ENCODE results near the gene MBOAT2.

MBOAT2 gene

DNA sequence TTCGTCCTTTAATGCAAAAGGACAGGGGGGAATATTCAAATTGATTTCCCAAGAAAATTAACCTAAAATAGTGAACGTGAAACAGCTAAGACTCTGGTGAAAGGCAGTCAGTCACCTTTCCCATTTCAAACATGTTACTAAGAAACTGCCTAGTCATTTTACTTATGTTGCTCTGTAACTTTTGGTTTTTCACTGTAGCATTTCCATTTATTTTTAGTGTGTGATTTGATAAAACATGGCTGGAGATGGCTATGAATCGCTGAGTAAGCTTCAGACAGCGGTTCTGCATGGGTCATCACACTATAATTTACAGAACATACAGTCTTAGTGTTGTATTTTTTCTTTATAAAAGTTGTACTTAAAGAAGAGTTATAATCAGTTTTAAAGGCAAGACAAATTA lies 150.1 kb downstream of the MBOAT2 start:
- Histone ChIP-seq H3K79me1 (replicated peaks; ENCODE audit: low read length, poor library complexity, severe bottlenecking) (peaks cover 1% of the 10 kb centered on the region), H2BK120ac (ENCODE audit: low read depth, low read length) (no peak overlapping the region), H3K4me1 (ENCODE audit: control insufficient read depth, insufficient read depth, low read depth, low read length) (peaks cover 8% of the 10 kb centered on the region), H3K18ac (ENCODE audit: low read depth in 1 of 2, low read length in 2 of 2) (no peak overlapping the region), H3K9me3 (ENCODE audit: control insufficient read depth, low read length) (no peaks in the 10 kb centered on the region), H3K4ac (ENCODE audit: low read depth in 1 of 2, low read length in 2 of 2) (no peak overlapping the region), H2AK5ac (ENCODE audit: low read length, severe bottlenecking) (no peak overlapping the region), H2BK5ac (ENCODE audit: low read depth, low read length, poor library complexity, severe bottlenecking) (no peak overlapping the region), H3K4me3 (ENCODE audit: insufficient read depth in 1 of 2, low read depth in 1 of 2, low read length in 2 of 2) (no peak overlapping the region), H3K4me2 (ENCODE audit: low read length, poor library complexity, severe bottlenecking) (no peak overlapping the region), H3K14ac (ENCODE audit: low read length in 2 of 2) (no peak overlapping the region), H4K8ac (ENCODE audit: low read length) (no peak overlapping the region), H4K91ac (ENCODE audit: low read length) (no peak overlapping the region), H3K27me3 (ENCODE audit: control insufficient read depth in 1 of 2, insufficient read depth in 1 of 2, low read length in 2 of 2) (no peaks in the 10 kb centered on the region), H3K23ac (ENCODE audit: low read length in 2 of 2) (no peak overlapping the region), H3K36me3 (ENCODE audit: control insufficient read depth in 1 of 2, insufficient read depth in 2 of 2, low read depth in 1 of 2, low read length in 2 of 2) (peaks cover 0 to 14% of the 10 kb centered on the region in 2 experiments), H2BK12ac (ENCODE audit: low read length in 2 of 2) (no peak overlapping the region), H3K9ac (ENCODE audit: low read length) (no peak overlapping the region), H2AFZ (ENCODE audit: low read depth, low read length) (no peak overlapping the region), H2BK15ac (ENCODE audit: low read depth, poor library complexity, severe bottlenecking) (no peak overlapping the region), H3K27ac (ENCODE audit: low read length, poor library complexity, severe bottlenecking) (no peak overlapping the region)
- 100% methylated on average over 1 of the region's 4 CpGs for WGBS
- no peak for DNase-seq

DNA sequence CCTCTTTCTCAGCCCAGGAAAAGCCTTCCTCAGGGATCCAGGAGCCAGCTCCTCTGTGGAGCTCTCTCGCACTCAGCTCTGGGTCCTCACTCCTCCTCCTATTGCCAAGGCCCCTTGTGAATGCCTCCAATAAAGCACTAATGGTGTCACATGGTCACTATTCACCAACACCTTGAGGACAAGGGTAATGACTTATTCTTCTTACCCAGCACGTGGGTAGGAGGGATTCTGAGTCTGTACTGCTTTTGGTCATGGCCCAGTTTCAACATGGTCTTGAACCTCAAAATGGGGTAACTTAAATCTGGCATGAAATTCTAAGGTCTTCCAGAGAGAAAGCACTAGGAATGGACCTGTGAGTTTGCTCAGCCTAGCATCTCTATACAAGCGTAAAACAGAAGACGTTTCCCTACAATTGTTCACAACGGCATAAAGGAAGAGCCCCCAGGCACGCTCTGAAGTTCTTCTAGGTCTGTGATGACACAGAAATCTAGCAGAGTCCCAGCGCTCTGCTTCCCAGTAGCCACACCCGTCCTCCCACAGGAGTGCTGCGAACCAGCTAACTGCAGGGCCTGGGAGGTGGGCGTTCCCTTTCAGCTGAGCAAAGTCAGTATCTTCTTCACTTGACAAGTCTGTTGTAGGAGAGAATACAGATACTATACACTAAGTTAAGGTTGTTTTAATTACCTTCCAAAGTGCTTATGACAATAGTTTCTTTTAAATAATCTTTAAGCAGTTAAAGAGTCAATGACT lies 151.5 kb downstream of the MBOAT2 start:
- Histone ChIP-seq H3K27ac (ENCODE audit: low read length, poor library complexity, severe bottlenecking) (no peak overlapping the region), H3K14ac (ENCODE audit: low read length in 2 of 2) (no peak overlapping the region), H3K23ac (ENCODE audit: low read length in 2 of 2) (no peak overlapping the region), H2BK15ac (ENCODE audit: low read depth, poor library complexity, severe bottlenecking) (no peak overlapping the region), H3K9ac (ENCODE audit: low read length) (no peak overlapping the region), H3K18ac (ENCODE audit: low read depth in 1 of 2, low read length in 2 of 2) (peak overlapping the region in 1 of 2 experiments; percentile 8), H4K8ac (ENCODE audit: low read length) (peak overlapping the region; percentile 19), H3K27me3 (ENCODE audit: control insufficient read depth in 1 of 2, insufficient read depth in 1 of 2, low read length in 2 of 2) (no peaks in the 10 kb centered on the region), H3K4ac (ENCODE audit: low read depth in 1 of 2, low read length in 2 of 2) (no peak overlapping the region), H2AFZ (ENCODE audit: low read depth, low read length) (no peak overlapping the region), H2BK5ac (ENCODE audit: low read depth, low read length, poor library complexity, severe bottlenecking) (no peak overlapping the region), H3K4me1 (ENCODE audit: control insufficient read depth, insufficient read depth, low read depth, low read length) (peaks cover 4% of the 10 kb centered on the region), H2BK120ac (ENCODE audit: low read depth, low read length) (no peak overlapping the region), H3K4me2 (ENCODE audit: low read length, poor library complexity, severe bottlenecking) (no peak overlapping the region), H3K4me3 (ENCODE audit: insufficient read depth in 1 of 2, low read depth in 1 of 2, low read length in 2 of 2) (no peak overlapping the region), H2BK12ac (ENCODE audit: low read length in 2 of 2) (no peak overlapping the region), H3K9me3 (ENCODE audit: control insufficient read depth, low read length) (no peaks in the 10 kb centered on the region), H2AK5ac (ENCODE audit: low read length, severe bottlenecking) (peak overlapping the region; percentile 41), H4K91ac (ENCODE audit: low read length) (no peak overlapping the region), H3K36me3 (ENCODE audit: control insufficient read depth in 1 of 2, insufficient read depth in 2 of 2, low read depth in 1 of 2, low read length in 2 of 2) (peaks cover 0 to 4% of the 10 kb centered on the region in 2 experiments), H3K79me1 (replicated peaks; ENCODE audit: low read length, poor library complexity, severe bottlenecking) (no peaks in the 10 kb centered on the region)
- 75% methylated on average over 8 of the region's 10 CpGs for WGBS
- DNase-seq, result peak; percentile 9

DNA sequence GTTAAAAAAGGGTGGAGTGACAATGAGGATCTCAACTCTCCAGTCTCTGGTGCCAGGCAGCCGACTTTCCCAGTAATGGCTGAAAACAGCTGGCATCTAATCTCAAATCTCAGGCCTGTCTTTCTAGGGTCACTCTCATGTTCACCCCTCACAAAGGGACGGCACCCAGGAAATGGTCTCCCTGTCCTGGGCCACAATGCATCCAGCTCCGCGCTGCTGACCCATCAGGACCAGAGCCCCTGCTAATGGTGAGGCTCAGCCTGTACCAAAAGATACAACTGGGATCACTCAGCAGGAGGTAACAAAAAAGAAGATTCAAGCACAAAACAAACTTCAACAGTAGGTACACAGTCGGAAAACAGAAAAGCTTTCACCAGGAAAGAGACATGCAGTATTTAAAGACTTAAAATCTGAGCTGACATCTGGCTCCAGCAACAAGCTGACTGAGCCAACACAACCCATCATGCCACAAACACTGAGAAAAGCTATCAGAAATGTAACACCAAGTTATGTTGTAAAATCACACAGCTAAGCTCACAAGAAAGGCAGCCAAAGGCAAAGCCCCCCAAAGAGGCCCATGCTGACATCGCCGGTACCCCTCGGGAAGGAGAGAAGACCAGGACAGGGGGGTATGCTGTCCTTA lies 152.5 kb downstream of the MBOAT2 start:
- Histone ChIP-seq H2AK5ac (ENCODE audit: low read length, severe bottlenecking) (no peak overlapping the region), H3K4me1 (ENCODE audit: control insufficient read depth, insufficient read depth, low read depth, low read length) (peaks cover 4% of the 10 kb centered on the region), H2BK15ac (ENCODE audit: low read depth, poor library complexity, severe bottlenecking) (no peak overlapping the region)

DNA sequence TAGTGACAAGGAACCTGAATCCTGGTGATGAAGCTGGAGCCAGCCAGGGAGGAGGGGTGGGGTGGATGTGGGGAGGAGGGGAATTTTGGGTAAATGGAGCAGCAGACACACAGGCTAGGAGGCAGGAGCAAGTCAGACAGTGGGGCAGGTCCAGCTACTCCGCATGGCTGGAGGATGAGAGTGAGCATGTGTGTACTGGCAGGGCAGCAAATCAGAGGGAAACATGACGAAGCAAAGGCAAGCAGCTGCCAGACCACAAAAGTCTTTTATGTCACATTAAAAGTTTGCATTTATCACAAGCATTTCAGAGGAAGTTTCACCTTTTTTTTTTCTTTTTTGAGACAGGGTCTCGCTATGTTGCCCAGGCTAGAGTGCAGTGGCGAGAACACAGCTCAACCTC lies 154.2 kb downstream of the MBOAT2 start:
- Histone ChIP-seq H3K4me3 (ENCODE audit: insufficient read depth in 1 of 2, low read depth in 1 of 2, low read length in 2 of 2) (no peak overlapping the region), H2AFZ (ENCODE audit: low read depth, low read length) (no peak overlapping the region), H4K8ac (ENCODE audit: low read length) (no peak overlapping the region), H4K91ac (ENCODE audit: low read length) (no peak overlapping the region), H3K23ac (ENCODE audit: low read length in 2 of 2) (no peak overlapping the region), H2BK12ac (ENCODE audit: low read length in 2 of 2) (no peak overlapping the region), H2BK5ac (ENCODE audit: low read depth, low read length, poor library complexity, severe bottlenecking) (no peak overlapping the region), H3K4me1 (ENCODE audit: control insufficient read depth, insufficient read depth, low read depth, low read length) (peaks cover 5% of the 10 kb centered on the region), H3K9ac (ENCODE audit: low read length) (no peak overlapping the region), H3K36me3 (ENCODE audit: control insufficient read depth in 1 of 2, insufficient read depth in 2 of 2, low read depth in 1 of 2, low read length in 2 of 2) (no peaks in the 10 kb centered on the region), H3K18ac (ENCODE audit: low read depth in 1 of 2, low read length in 2 of 2) (no peak overlapping the region), H3K4me2 (ENCODE audit: low read length, poor library complexity, severe bottlenecking) (no peak overlapping the region), H3K14ac (ENCODE audit: low read length in 2 of 2) (no peak overlapping the region), H3K79me1 (replicated peaks; ENCODE audit: low read length, poor library complexity, severe bottlenecking) (no peaks in the 10 kb centered on the region), H2BK120ac (ENCODE audit: low read depth, low read length) (no peak overlapping the region), H3K27ac (ENCODE audit: low read length, poor library complexity, severe bottlenecking) (no peak overlapping the region), H3K27me3 (ENCODE audit: control insufficient read depth in 1 of 2, insufficient read depth in 1 of 2, low read length in 2 of 2) (no peaks in the 10 kb centered on the region), H2BK15ac (ENCODE audit: low read depth, poor library complexity, severe bottlenecking) (no peak overlapping the region), H2AK5ac (ENCODE audit: low read length, severe bottlenecking) (no peak overlapping the region), H3K9me3 (ENCODE audit: control insufficient read depth, low read length) (no peaks in the 10 kb centered on the region), H3K4ac (ENCODE audit: low read depth in 1 of 2, low read length in 2 of 2) (no peak overlapping the region)
- DNase-seq, result peak; percentile 9
- WGBS, result 84% methylated on average over 3 of the region's 4 CpGs

More for the DNA sequence above, 152.5 kb downstream of the MBOAT2 start:
- H4K91ac ChIP-seq (ENCODE audit: low read length), result no peak overlapping the region
- H3K4me3 ChIP-seq (ENCODE audit: insufficient read depth in 1 of 2, low read depth in 1 of 2, low read length in 2 of 2), result no peak overlapping the region
- no peak overlapping the region for H3K4me2 ChIP-seq (ENCODE audit: low read length, poor library complexity, severe bottlenecking)
- no peak for DNase-seq
- no peak overlapping the region for H3K18ac ChIP-seq (ENCODE audit: low read depth in 1 of 2, low read length in 2 of 2)
- H3K27ac ChIP-seq (ENCODE audit: low read length, poor library complexity, severe bottlenecking), result no peak overlapping the region
- peaks cover 0 to 4% of the 10 kb centered on the region in 2 experiments for H3K36me3 ChIP-seq (ENCODE audit: control insufficient read depth in 1 of 2, insufficient read depth in 2 of 2, low read depth in 1 of 2, low read length in 2 of 2)
- no peak overlapping the region for H2BK12ac ChIP-seq (ENCODE audit: low read length in 2 of 2)
- no peak overlapping the region for H3K4ac ChIP-seq (ENCODE audit: low read depth in 1 of 2, low read length in 2 of 2)
- H3K23ac ChIP-seq (ENCODE audit: low read length in 2 of 2), result no peak overlapping the region
- no peak overlapping the region for H2BK5ac ChIP-seq (ENCODE audit: low read depth, low read length, poor library complexity, severe bottlenecking)
- H3K9me3 ChIP-seq (ENCODE audit: control insufficient read depth, low read length), result no peaks in the 10 kb centered on the region
- no peaks in the 10 kb centered on the region for H3K27me3 ChIP-seq (ENCODE audit: control insufficient read depth in 1 of 2, insufficient read depth in 1 of 2, low read length in 2 of 2)
- WGBS, result 97% methylated on average over 8 of the region's 8 CpGs
- no peak overlapping the region for H2BK120ac ChIP-seq (ENCODE audit: low read depth, low read length)
- H3K79me1 ChIP-seq (replicated peaks; ENCODE audit: low read length, poor library complexity, severe bottlenecking), result no peaks in the 10 kb centered on the region
- no peak overlapping the region for H4K8ac ChIP-seq (ENCODE audit: low read length)
- no peak overlapping the region for H2AFZ ChIP-seq (ENCODE audit: low read depth, low read length)
- no peak overlapping the region for H3K14ac ChIP-seq (ENCODE audit: low read length in 2 of 2)
- no peak overlapping the region for H3K9ac ChIP-seq (ENCODE audit: low read length)
